WTC11 (cell line): Measurements from ENCODE around the gene HERPUD2. TPM values are rescaled to one million over a fixed set of nuclear protein-coding genes. Genes with fewer than 3 reads are reported as not detected.

Source experiments
- ATAC-seq: fragments of 200-7000 bp; cut with Tn5 transposase; 2 replicates; pipeline ENCODE4 v1.10.0; 2021; ENCODE audit warnings: mild to moderate bottlenecking, moderate library complexity
- CTCF ChIA-PET: fragments of 300-600 bp; sonication (Branson Sonifier 250); formaldehyde crosslinking; loops from one replicate; lab custom pipeline; 2021; ENCODE audit warnings: antibody characterized with exemption; lab: Charles Lee
- POLR2A ChIA-PET: fragments of 350-600 bp; sonication (Branson Sonifier 250); formaldehyde crosslinking; loops from one replicate; lab custom pipeline; 2021; ENCODE audit warnings: antibody characterized with exemption; lab: Charles Lee
- DNase-seq: peaks from one replicate; pipeline ENCODE4 v3.0.0; 2021; ENCODE audit warnings: low spot score
- H3K27ac Mint-ChIP-seq: 2 replicates; pipeline ENCODE4 v1.8.0; 2021; ENCODE audit warnings: mixed read lengths
- H3K27me3 Mint-ChIP-seq: 2 replicates; pipeline ENCODE4 v1.8.0; 2021; ENCODE audit warnings: low read depth, mild to moderate bottlenecking, moderate library complexity, mixed read lengths
- H3K36me3 Mint-ChIP-seq: 2 replicates; pipeline ENCODE4 v1.8.0; 2021; ENCODE audit warnings: mixed read lengths
- H3K4me1 Mint-ChIP-seq: 2 replicates; pipeline ENCODE4 v1.8.0; 2022; ENCODE audit warnings: mixed read lengths
- H3K4me3 Mint-ChIP-seq: 2 replicates; pipeline ENCODE4 v1.8.0; 2021; ENCODE audit warnings: mild to moderate bottlenecking, moderate library complexity, mixed read lengths
- H3K9me3 Mint-ChIP-seq: 2 replicates; pipeline ENCODE4 v1.8.0; 2021; ENCODE audit warnings: mixed read lengths
- ATF1 ChIP-seq: sonication (generic); formaldehyde crosslinking; IDR thresholded peaks from 2 replicates; pipeline ENCODE4 v1.8.1; 2023; ENCODE audit warnings: mild to moderate bottlenecking, moderate library complexity, missing genetic modification reagents
- CREM ChIP-seq: sonication (generic); formaldehyde crosslinking; IDR thresholded peaks from 2 replicates; pipeline ENCODE4 v1.8.1; 2022; ENCODE audit warnings: mild to moderate bottlenecking, missing genetic modification reagents, moderate library complexity
- ESRRA ChIP-seq: sonication (generic); formaldehyde crosslinking; IDR thresholded peaks from 2 replicates; pipeline ENCODE4 v1.8.1; 2022; ENCODE audit warnings: mild to moderate bottlenecking, missing genetic modification reagents, borderline replicate concordance
- ETV6 ChIP-seq: sonication (generic); formaldehyde crosslinking; IDR thresholded peaks from 2 replicates; pipeline ENCODE4 v1.8.1; 2022; ENCODE audit warnings: mild to moderate bottlenecking, missing genetic modification reagents
- IRF2 ChIP-seq: sonication (generic); formaldehyde crosslinking; IDR thresholded peaks from 2 replicates; pipeline ENCODE4 v1.8.0; 2022; ENCODE audit warnings: low read depth, missing genetic modification reagents, borderline replicate concordance
- KAT7 ChIP-seq: sonication (generic); formaldehyde crosslinking; IDR thresholded peaks from 2 replicates; pipeline ENCODE4 v1.8.1; 2023; ENCODE audit warnings: missing genetic modification reagents, mild to moderate bottlenecking, borderline replicate concordance
- MYBL2 ChIP-seq: sonication (generic); formaldehyde crosslinking; IDR thresholded peaks from 2 replicates; pipeline ENCODE4 v1.8.1; 2023; ENCODE audit warnings: mild to moderate bottlenecking, moderate library complexity, missing genetic modification reagents
- NFE2L1 ChIP-seq: sonication (generic); formaldehyde crosslinking; IDR thresholded peaks from 2 replicates; pipeline ENCODE4 v1.8.1; 2023; ENCODE audit warnings: missing genetic modification reagents
- NR2C2 ChIP-seq: sonication (generic); formaldehyde crosslinking; IDR thresholded peaks from 2 replicates; pipeline ENCODE4 v1.8.0; 2022; ENCODE audit warnings: mild to moderate bottlenecking, missing genetic modification reagents
- PRRX2 ChIP-seq: fragments of 250-450 bp; sonication (Bioruptor Pico); IDR thresholded peaks from 2 replicates; pipeline ENCODE4 v1.8.0; 2021; ENCODE audit warnings: mild to moderate bottlenecking
- RORB ChIP-seq: fragments of 250-450 bp; sonication (Bioruptor Pico); IDR thresholded peaks from 2 replicates; pipeline ENCODE4 v1.9.0; 2021; ENCODE audit warnings: mild to moderate bottlenecking
- TP53 ChIP-seq: sonication (generic); formaldehyde crosslinking; IDR thresholded peaks from 2 replicates; pipeline ENCODE4 v1.8.1; 2023; ENCODE audit warnings: mild to moderate bottlenecking, missing genetic modification reagents
- ZBTB21 ChIP-seq: sonication (generic); formaldehyde crosslinking; IDR thresholded peaks from 2 replicates; pipeline ENCODE4 v1.8.1; 2023; ENCODE audit warnings: mild to moderate bottlenecking, missing genetic modification reagents, borderline replicate concordance
- ZNF396 ChIP-seq: fragments of 250-450 bp; sonication (Bioruptor Pico); IDR thresholded peaks from 2 replicates; pipeline ENCODE4 v1.8.0; 2021; ENCODE audit warnings: mild to moderate bottlenecking, moderate library complexity, borderline replicate concordance
- ZNF416 ChIP-seq: fragments of 250-450 bp; sonication (Bioruptor Pico); IDR thresholded peaks from 2 replicates; pipeline ENCODE4 v1.9.0; 2021; ENCODE audit warnings: mild to moderate bottlenecking, inconsistent platforms
- ZNF423 ChIP-seq: fragments of 250-450 bp; sonication (Bioruptor Pico); IDR thresholded peaks from 2 replicates; pipeline ENCODE4 v2.1.2; 2022; ENCODE audit warnings: mild to moderate bottlenecking, moderate library complexity
- total RNA-seq: library from RNA; stranded (reverse); gene quantifications from 3 replicates; pipeline ENCODE4 v1.2.3, GENCODE V29; 2021
- TF ChIP-seq, protein P1 (sequence below): sonication (generic); formaldehyde crosslinking; IDR thresholded peaks from 2 replicates; pipeline ENCODE4 v1.8.1; 2022; ENCODE audit warnings: missing genetic modification reagents, borderline replicate concordance
- TF ChIP-seq, protein P2 (sequence below): sonication (generic); formaldehyde crosslinking; IDR thresholded peaks from 2 replicates; pipeline ENCODE4 v1.8.1; 2022; ENCODE audit warnings: mild to moderate bottlenecking, moderate library complexity, missing genetic modification reagents
- TF ChIP-seq, protein P3 (sequence below): fragments of 250-450 bp; sonication (Bioruptor Pico); conservative IDR thresholded peaks from 2 replicates; pipeline ENCODE4 v1.9.0; 2021; ENCODE audit warnings: mild to moderate bottlenecking
- TF ChIP-seq, protein P4 (sequence below): sonication (generic); formaldehyde crosslinking; IDR thresholded peaks from 2 replicates; pipeline ENCODE4 v1.8.0; 2022; ENCODE audit warnings: mild to moderate bottlenecking, missing genetic modification reagents
- TF ChIP-seq, protein P5 (sequence below): fragments of 250-450 bp; sonication (Bioruptor Pico); IDR thresholded peaks from 2 replicates; pipeline ENCODE4 v1.9.0; 2021; ENCODE audit warnings: mild to moderate bottlenecking
- TF ChIP-seq, protein P6 (sequence below): sonication (generic); formaldehyde crosslinking; IDR thresholded peaks from 2 replicates; pipeline ENCODE4 v1.8.1; 2023; ENCODE audit warnings: mild to moderate bottlenecking, missing genetic modification reagents

The HERPUD2 gene
- total RNA-seq, 1 experiment from 2014 or later, result 16.2 TPM

DNA sequence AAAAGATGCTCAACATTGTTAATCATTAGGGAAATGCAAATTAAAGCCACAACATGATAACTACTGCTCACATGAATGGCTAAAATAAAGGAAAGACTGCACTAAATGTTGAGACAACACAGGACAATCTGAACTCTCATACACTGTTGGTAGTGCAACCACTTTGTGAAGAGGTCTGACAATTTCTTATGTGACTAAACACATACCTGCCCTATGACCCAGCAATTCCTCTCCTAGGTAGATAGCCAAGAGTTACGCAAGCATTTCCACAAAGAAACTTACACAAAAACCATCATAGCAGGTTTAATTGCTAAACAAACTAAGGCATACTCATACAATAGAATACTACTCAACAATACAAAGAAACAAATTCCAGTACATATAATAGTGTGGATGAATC, 41.8 kb upstream of the HERPUD2 start:
- Mint-ChIP-seq H3K4me1 (peaks cover 12% of the 10 kb centered on the region), H3K36me3 (no peaks in the 10 kb centered on the region), H3K4me3 (no peak overlapping the region), H3K27me3 (peaks cover under 1% of the 10 kb centered on the region; the same call in 1 of the 2 replicates), H3K9me3 (no peaks in the 10 kb centered on the region), H3K27ac (no peak overlapping the region)
- TF ChIP-seq KAT7 (no peak), NR2C2 (no peak), ESRRA (no peak), PRRX2 (CRISPR knock-in tag) (no peak), NFE2L1 (CRISPR knock-in tag) (no peak), ZNF416 (CRISPR knock-in tag) (no peak), ZNF423 (CRISPR knock-in tag) (no peak), ZBTB21 (no peak), MYBL2 (CRISPR knock-in tag) (no peak), RORB (CRISPR knock-in tag) (no peak), ATF1 (CRISPR knock-in tag) (no peak), TP53 (no peak), IRF2 (CRISPR knock-in tag) (no peak), CREM (CRISPR knock-in tag) (no peak)
- TF ChIP-seq, protein P1, sequence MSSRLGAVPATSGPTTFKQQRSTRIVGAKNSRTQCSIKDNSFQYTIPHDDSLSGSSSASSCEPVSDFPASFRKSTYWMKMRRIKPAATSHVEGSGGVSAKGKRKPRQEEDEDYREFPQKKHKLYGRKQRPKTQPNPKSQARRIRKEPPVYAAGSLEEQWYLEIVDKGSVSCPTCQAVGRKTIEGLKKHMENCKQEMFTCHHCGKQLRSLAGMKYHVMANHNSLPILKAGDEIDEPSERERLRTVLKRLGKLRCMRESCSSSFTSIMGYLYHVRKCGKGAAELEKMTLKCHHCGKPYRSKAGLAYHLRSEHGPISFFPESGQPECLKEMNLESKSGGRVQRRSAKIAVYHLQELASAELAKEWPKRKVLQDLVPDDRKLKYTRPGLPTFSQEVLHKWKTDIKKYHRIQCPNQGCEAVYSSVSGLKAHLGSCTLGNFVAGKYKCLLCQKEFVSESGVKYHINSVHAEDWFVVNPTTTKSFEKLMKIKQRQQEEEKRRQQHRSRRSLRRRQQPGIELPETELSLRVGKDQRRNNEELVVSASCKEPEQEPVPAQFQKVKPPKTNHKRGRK, result no peak
- TF ChIP-seq, protein P2, sequence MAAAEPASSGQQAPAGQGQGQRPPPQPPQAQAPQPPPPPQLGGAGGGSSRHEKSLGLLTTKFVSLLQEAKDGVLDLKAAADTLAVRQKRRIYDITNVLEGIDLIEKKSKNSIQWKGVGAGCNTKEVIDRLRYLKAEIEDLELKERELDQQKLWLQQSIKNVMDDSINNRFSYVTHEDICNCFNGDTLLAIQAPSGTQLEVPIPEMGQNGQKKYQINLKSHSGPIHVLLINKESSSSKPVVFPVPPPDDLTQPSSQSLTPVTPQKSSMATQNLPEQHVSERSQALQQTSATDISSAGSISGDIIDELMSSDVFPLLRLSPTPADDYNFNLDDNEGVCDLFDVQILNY (CRISPR knock-in tag), result no peak
- TF ChIP-seq, protein P3, sequence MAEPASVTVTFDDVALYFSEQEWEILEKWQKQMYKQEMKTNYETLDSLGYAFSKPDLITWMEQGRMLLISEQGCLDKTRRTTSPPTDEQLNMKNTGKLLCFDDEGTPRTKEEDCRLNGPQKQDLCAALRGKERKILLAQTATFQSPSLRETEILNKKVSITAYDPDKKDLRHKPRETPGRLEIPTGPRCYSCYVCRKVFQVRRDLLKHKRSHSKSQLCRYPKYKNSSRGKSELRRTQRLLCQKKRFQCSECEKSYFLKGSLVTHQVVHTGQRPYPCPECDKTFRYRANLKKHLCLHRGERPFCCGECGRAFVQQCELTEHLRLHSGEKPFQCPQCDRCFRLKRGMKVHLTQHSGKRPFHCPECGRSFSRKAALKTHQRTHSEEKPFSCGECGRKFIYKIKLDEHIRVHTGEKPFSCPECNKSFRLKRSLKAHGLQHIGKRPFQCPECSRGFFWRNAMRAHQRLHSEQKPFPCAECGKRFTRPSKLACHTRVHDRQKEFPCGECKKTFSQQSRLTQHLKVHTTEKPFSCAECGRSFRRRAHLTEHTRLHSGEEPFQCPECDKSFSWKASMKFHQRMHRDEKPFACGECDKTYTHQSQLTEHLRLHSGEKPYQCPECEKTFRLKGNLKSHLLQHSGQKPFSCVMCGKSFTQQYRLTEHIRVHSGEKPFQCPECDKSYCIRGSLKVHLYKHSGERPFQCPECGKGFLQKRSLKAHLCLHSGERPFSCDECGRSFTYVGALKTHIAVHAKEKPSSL (CRISPR knock-in tag), result no peak
- TF ChIP-seq, protein P4, sequence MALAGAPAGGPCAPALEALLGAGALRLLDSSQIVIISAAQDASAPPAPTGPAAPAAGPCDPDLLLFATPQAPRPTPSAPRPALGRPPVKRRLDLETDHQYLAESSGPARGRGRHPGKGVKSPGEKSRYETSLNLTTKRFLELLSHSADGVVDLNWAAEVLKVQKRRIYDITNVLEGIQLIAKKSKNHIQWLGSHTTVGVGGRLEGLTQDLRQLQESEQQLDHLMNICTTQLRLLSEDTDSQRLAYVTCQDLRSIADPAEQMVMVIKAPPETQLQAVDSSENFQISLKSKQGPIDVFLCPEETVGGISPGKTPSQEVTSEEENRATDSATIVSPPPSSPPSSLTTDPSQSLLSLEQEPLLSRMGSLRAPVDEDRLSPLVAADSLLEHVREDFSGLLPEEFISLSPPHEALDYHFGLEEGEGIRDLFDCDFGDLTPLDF (CRISPR knock-in tag), result no peak
- CTCF ChIA-PET, result interaction anchor here (1.2 kb wide), 2 partner anchors 27 to 170 kb away, joined by 3 read pairs; no protein-coding TSS in a partner anchor
- no peak for ATAC-seq
- DNase-seq, result no peak
- POLR2A ChIA-PET, result no interaction called here

DNA sequence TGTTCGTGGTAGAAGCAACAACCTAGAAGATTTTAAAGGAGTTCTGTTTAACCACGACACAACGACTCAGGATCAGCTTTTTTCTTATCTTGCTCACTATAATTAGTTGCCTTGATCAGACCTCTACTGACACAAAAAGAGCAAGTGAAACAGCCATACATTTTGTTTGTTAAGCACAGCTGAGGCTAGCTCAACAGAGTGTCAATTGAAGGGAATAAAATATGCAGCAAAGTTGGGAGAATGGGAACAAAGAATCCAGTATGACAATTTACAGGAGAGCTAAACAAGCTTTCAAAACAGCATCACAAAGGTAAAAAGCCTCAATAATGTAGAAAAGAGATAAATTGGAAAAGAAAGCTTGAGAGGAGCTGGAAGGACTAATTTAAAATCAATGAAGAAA, 40.5 kb upstream of the HERPUD2 start:
- no peak for DNase-seq
- H3K27me3 Mint-ChIP-seq, result peaks cover 3% of the 10 kb centered on the region; the same call in 1 of the 2 replicates
- no peaks in the 10 kb centered on the region for H3K36me3 Mint-ChIP-seq
- H3K4me1 Mint-ChIP-seq, result peaks cover 12% of the 10 kb centered on the region
- H3K27ac Mint-ChIP-seq, result no peak overlapping the region
- H3K9me3 Mint-ChIP-seq, result no peaks in the 10 kb centered on the region
- TF ChIP-seq ZNF396 (CRISPR knock-in tag), result no peak
- no peak for TF ChIP-seq ETV6 (CRISPR knock-in tag)
- no peak for TF ChIP-seq IRF2 (CRISPR knock-in tag)
- TF ChIP-seq, protein P5, sequence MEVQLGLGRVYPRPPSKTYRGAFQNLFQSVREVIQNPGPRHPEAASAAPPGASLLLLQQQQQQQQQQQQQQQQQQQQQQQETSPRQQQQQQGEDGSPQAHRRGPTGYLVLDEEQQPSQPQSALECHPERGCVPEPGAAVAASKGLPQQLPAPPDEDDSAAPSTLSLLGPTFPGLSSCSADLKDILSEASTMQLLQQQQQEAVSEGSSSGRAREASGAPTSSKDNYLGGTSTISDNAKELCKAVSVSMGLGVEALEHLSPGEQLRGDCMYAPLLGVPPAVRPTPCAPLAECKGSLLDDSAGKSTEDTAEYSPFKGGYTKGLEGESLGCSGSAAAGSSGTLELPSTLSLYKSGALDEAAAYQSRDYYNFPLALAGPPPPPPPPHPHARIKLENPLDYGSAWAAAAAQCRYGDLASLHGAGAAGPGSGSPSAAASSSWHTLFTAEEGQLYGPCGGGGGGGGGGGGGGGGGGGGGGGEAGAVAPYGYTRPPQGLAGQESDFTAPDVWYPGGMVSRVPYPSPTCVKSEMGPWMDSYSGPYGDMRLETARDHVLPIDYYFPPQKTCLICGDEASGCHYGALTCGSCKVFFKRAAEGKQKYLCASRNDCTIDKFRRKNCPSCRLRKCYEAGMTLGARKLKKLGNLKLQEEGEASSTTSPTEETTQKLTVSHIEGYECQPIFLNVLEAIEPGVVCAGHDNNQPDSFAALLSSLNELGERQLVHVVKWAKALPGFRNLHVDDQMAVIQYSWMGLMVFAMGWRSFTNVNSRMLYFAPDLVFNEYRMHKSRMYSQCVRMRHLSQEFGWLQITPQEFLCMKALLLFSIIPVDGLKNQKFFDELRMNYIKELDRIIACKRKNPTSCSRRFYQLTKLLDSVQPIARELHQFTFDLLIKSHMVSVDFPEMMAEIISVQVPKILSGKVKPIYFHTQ (CRISPR knock-in tag), result no peak
- TF ChIP-seq, protein P6, sequence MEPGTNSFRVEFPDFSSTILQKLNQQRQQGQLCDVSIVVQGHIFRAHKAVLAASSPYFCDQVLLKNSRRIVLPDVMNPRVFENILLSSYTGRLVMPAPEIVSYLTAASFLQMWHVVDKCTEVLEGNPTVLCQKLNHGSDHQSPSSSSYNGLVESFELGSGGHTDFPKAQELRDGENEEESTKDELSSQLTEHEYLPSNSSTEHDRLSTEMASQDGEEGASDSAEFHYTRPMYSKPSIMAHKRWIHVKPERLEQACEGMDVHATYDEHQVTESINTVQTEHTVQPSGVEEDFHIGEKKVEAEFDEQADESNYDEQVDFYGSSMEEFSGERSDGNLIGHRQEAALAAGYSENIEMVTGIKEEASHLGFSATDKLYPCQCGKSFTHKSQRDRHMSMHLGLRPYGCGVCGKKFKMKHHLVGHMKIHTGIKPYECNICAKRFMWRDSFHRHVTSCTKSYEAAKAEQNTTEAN (CRISPR knock-in tag), result no peak
- TF ChIP-seq ZBTB21, result no peak
- no peak for TF ChIP-seq MYBL2 (CRISPR knock-in tag)
- TF ChIP-seq, all 79 proteins: peak for 0
- POLR2A ChIA-PET, result interaction anchor here (0.6 kb wide), 1 partner anchor 988 kb away, joined by 5 read pairs; no protein-coding TSS in a partner anchor
- CTCF ChIA-PET, result interaction anchor here (0.6 to 1.2 kb wide), 4 partner anchors 25 to 241 kb away, joined by 3 to 4 read pairs (median 3); no protein-coding TSS in a partner anchor
- ATAC-seq, result no peak
- no peak overlapping the region for H3K4me3 Mint-ChIP-seq
